Activated CD4-positive, alpha-beta T cell treated with anti-CD3 and anti-CD28 coated beads, Interleukin-2, amount 10 ng/mL, durations not matched to agents 7 days and 5 days (primary cell): Measurements from ENCODE around the gene MYT1. TPM values are rescaled to one million over a fixed set of nuclear protein-coding genes. Genes with fewer than 3 reads are reported as not detected.
"Not testable (repeated sequence)": the region's sequence is repeated elsewhere in the genome, so short reads cannot be mapped to it uniquely, and the experiment has no call there.

Source experiments
- CTCF ChIA-PET: fragments of 350-600 bp; sonication (Branson Sonifier 250); formaldehyde crosslinking; loops from one replicate; lab custom pipeline; 2021; ENCODE audit warnings: antibody characterized with exemption; lab: Charles Lee
- POLR2A ChIA-PET: fragments of 350-600 bp; sonication (Branson Sonifier 250); formaldehyde crosslinking; loops from one replicate; lab custom pipeline; 2021; ENCODE audit warnings: antibody characterized with exemption; lab: Charles Lee
- DNase-seq: peaks from one replicate; pipeline ENCODE4 v3.0.0-alpha.2; 2020
- H3K27ac Mint-ChIP-seq: one replicate; pipeline ENCODE4 v1.8.0; 2021; ENCODE audit warnings: mild to moderate bottlenecking, moderate library complexity, mixed read lengths
- H3K27me3 Mint-ChIP-seq: one replicate; pipeline ENCODE4 v1.8.0; 2021; ENCODE audit warnings: mixed read lengths
- H3K36me3 Mint-ChIP-seq: one replicate; pipeline ENCODE4 v1.8.0; 2021; ENCODE audit warnings: low read depth, mixed read lengths
- H3K4me1 Mint-ChIP-seq: one replicate; pipeline ENCODE4 v1.8.0; 2021; ENCODE audit warnings: mixed read lengths
- H3K4me3 Mint-ChIP-seq: one replicate; pipeline ENCODE4 v1.8.0; 2021; ENCODE audit warnings: mild to moderate bottlenecking, moderate library complexity, mixed read lengths
- H3K9me3 Mint-ChIP-seq: one replicate; pipeline ENCODE4 v1.8.0; 2021; ENCODE audit warnings: mixed read lengths
- total RNA-seq, 2 experiments: library from RNA; stranded (reverse); gene quantifications; one replicate each; pipeline ENCODE4 v1.2.3, GENCODE V29; 2021

MYT1 gene
- total RNA-seq, 2 experiments from 2014 or later, result not detected

- Mint-ChIP-seq H3K4me1 (peaks cover 17% of the 10 kb centered on the region), H3K27me3 (no peaks in the 10 kb centered on the region), H3K36me3 (no peaks in the 10 kb centered on the region), H3K9me3 (peaks cover 2% of the 10 kb centered on the region), H3K4me3 (no peak overlapping the region), H3K27ac (no peak overlapping the region)
- no peak for DNase-seq
- CTCF ChIA-PET, result interaction anchor here (1.4 kb wide), 1 partner anchor 100 kb away, joined by 5 read pairs; no protein-coding TSS in a partner anchor
- POLR2A ChIA-PET, result no interaction called here
Observed at GRCh38 chr20:64186071-64186598, 21.9 kb downstream of the MYT1 start.

GRCh38 chr20:64187213-64187612 lies 23.0 kb downstream of the MYT1 start:
- H3K36me3 Mint-ChIP-seq, H3K27me3 Mint-ChIP-seq, H3K4me3 Mint-ChIP-seq, H3K9me3 Mint-ChIP-seq, DNase-seq, CTCF ChIA-PET, POLR2A ChIA-PET, H3K27ac Mint-ChIP-seq: not testable (repeated sequence)
- peaks cover 13% of the 10 kb centered on the region for H3K4me1 Mint-ChIP-seq

GRCh38 chr20:64188091-64188490 lies 23.8 kb downstream of the MYT1 start:
- H3K27me3 Mint-ChIP-seq, result peaks cover 3% of the 10 kb centered on the region
- H3K36me3 Mint-ChIP-seq, result no peaks in the 10 kb centered on the region
- no peak overlapping the region for H3K27ac Mint-ChIP-seq
- POLR2A ChIA-PET, result no interaction called here
- no peak overlapping the region for H3K4me3 Mint-ChIP-seq
- peaks cover 15% of the 10 kb centered on the region for H3K4me1 Mint-ChIP-seq
- CTCF ChIA-PET, result no interaction called here
- H3K9me3 Mint-ChIP-seq, result peaks cover 2% of the 10 kb centered on the region
- no peak for DNase-seq

- no peak overlapping the region for H3K4me3 Mint-ChIP-seq
Observed at GRCh38 chr20:64188682-64189529, 24.7 kb downstream of the MYT1 start.

GRCh38 chr20:64189530-64189966 lies 25.3 kb downstream of the MYT1 start:
- peaks cover 15% of the 10 kb centered on the region for H3K4me1 Mint-ChIP-seq
- no peak overlapping the region for H3K27ac Mint-ChIP-seq
- H3K9me3 Mint-ChIP-seq, result peaks cover 2% of the 10 kb centered on the region
- no peak overlapping the region for H3K4me3 Mint-ChIP-seq
- H3K36me3 Mint-ChIP-seq, result no peaks in the 10 kb centered on the region
- POLR2A ChIA-PET, result no interaction called here
- H3K27me3 Mint-ChIP-seq, result peaks cover 3% of the 10 kb centered on the region
- CTCF ChIA-PET, result no interaction called here
- DNase-seq, result no peak

More at GRCh38 chr20:64188682-64189529, 24.7 kb downstream of the MYT1 start:
- H3K9me3 Mint-ChIP-seq, result peaks cover 2% of the 10 kb centered on the region
- H3K27ac Mint-ChIP-seq, result no peak overlapping the region
- no peak for DNase-seq
- H3K36me3 Mint-ChIP-seq, result no peaks in the 10 kb centered on the region
- H3K4me1 Mint-ChIP-seq, result peaks cover 18% of the 10 kb centered on the region
- ChIA-PET POLR2A (no interaction called here), CTCF (no interaction called here)
- peaks cover 3% of the 10 kb centered on the region for H3K27me3 Mint-ChIP-seq

- CTCF ChIA-PET, result no interaction called here
- H3K4me3 Mint-ChIP-seq, result no peak overlapping the region
- no peak overlapping the region for H3K27ac Mint-ChIP-seq
- peaks cover 11% of the 10 kb centered on the region for H3K4me1 Mint-ChIP-seq
- H3K9me3 Mint-ChIP-seq, result peaks cover 2% of the 10 kb centered on the region
- peaks cover 3% of the 10 kb centered on the region for H3K27me3 Mint-ChIP-seq
- POLR2A ChIA-PET, result no interaction called here
- no peak for DNase-seq
- no peaks in the 10 kb centered on the region for H3K36me3 Mint-ChIP-seq
Observed at GRCh38 chr20:64189986-64190385, 25.7 kb downstream of the MYT1 start.

- CTCF ChIA-PET, result no interaction called here
- Mint-ChIP-seq H3K36me3 (no peaks in the 10 kb centered on the region), H3K27ac (no peak overlapping the region)
Observed at GRCh38 chr20:64191002-64191401, 26.8 kb downstream of the MYT1 start.

GRCh38 chr20:64192406-64192805 lies 28.2 kb downstream of the MYT1 start:
- no peak for DNase-seq
- H3K4me3 Mint-ChIP-seq, result no peak overlapping the region
- no peaks in the 10 kb centered on the region for H3K36me3 Mint-ChIP-seq
- H3K9me3 Mint-ChIP-seq, result no peaks in the 10 kb centered on the region
- peaks cover 4% of the 10 kb centered on the region for H3K4me1 Mint-ChIP-seq
- H3K27ac Mint-ChIP-seq, result no peak overlapping the region
- peaks cover 3% of the 10 kb centered on the region for H3K27me3 Mint-ChIP-seq
- ChIA-PET CTCF (interaction anchor here (2.3 kb wide), 1 partner anchor 8 kb away, joined by 7 read pairs; no protein-coding TSS in a partner anchor), POLR2A (no interaction called here)

More at GRCh38 chr20:64191002-64191401, 26.8 kb downstream of the MYT1 start:
- Mint-ChIP-seq H3K9me3 (no peaks in the 10 kb centered on the region), H3K4me1 (peaks cover 4% of the 10 kb centered on the region), H3K4me3 (no peak overlapping the region), H3K27me3 (peaks cover 3% of the 10 kb centered on the region)
- no peak for DNase-seq
- POLR2A ChIA-PET, result no interaction called here

- H3K36me3 Mint-ChIP-seq, result no peaks in the 10 kb centered on the region
- ChIA-PET CTCF (interaction anchor here (2.3 kb wide), 1 partner anchor 9 kb away, joined by 7 read pairs; no protein-coding TSS in a partner anchor), POLR2A (no interaction called here)
- peaks cover 3% of the 10 kb centered on the region for H3K27me3 Mint-ChIP-seq
- no peak overlapping the region for H3K27ac Mint-ChIP-seq
- H3K4me1 Mint-ChIP-seq, result peaks cover 4% of the 10 kb centered on the region
- no peaks in the 10 kb centered on the region for H3K9me3 Mint-ChIP-seq
- DNase-seq, result no peak
- H3K4me3 Mint-ChIP-seq, result no peak overlapping the region
Observed at GRCh38 chr20:64193058-64193457, 28.8 kb downstream of the MYT1 start.

- ChIA-PET CTCF (interaction anchor here (1.2 to 2.3 kb wide), 4 partner anchors 8 to 92 kb away, joined by 3 to 7 read pairs (median 6); no protein-coding TSS in a partner anchor), POLR2A (no interaction called here)
- Mint-ChIP-seq H3K36me3 (no peaks in the 10 kb centered on the region), H3K27ac (no peak overlapping the region), H3K27me3 (peaks cover 3% of the 10 kb centered on the region), H3K4me3 (no peak overlapping the region), H3K9me3 (no peaks in the 10 kb centered on the region), H3K4me1 (peaks cover 4% of the 10 kb centered on the region)
- DNase-seq, result no peak
Observed at GRCh38 chr20:64194269-64194668, 30.0 kb downstream of the MYT1 start.

GRCh38 chr20:64196309-64196708 lies 32.1 kb downstream of the MYT1 start:
- no peak overlapping the region for H3K27ac Mint-ChIP-seq
- POLR2A ChIA-PET, result no interaction called here
- no peak for DNase-seq
- H3K9me3 Mint-ChIP-seq, result no peaks in the 10 kb centered on the region
- no peak overlapping the region for H3K4me3 Mint-ChIP-seq
- peaks cover 3% of the 10 kb centered on the region for H3K27me3 Mint-ChIP-seq
- no peaks in the 10 kb centered on the region for H3K36me3 Mint-ChIP-seq
- CTCF ChIA-PET, result interaction anchor here (0.6 to 1.5 kb wide), 2 partner anchors 15 to 1613 kb away, joined by 3 read pairs; no protein-coding TSS in a partner anchor
- peaks cover 4% of the 10 kb centered on the region for H3K4me1 Mint-ChIP-seq

GRCh38 chr20:64196847-64197306 lies 32.6 kb downstream of the MYT1 start:
- Mint-ChIP-seq H3K27me3 (no peaks in the 10 kb centered on the region), H3K4me3 (no peak overlapping the region), H3K36me3 (no peaks in the 10 kb centered on the region), H3K4me1 (peaks cover 4% of the 10 kb centered on the region), H3K9me3 (no peaks in the 10 kb centered on the region), H3K27ac (no peak overlapping the region)
- CTCF ChIA-PET, result interaction anchor here (1.5 kb wide), 1 partner anchor 15 kb away, joined by 3 read pairs; no protein-coding TSS in a partner anchor
- no peak for DNase-seq
- POLR2A ChIA-PET, result no interaction called here

- no peak overlapping the region for H3K27ac Mint-ChIP-seq
- no peaks in the 10 kb centered on the region for H3K36me3 Mint-ChIP-seq
- H3K9me3 Mint-ChIP-seq, result no peaks in the 10 kb centered on the region
- ChIA-PET CTCF (no interaction called here), POLR2A (no interaction called here)
- DNase-seq, result no peak
- no peaks in the 10 kb centered on the region for H3K27me3 Mint-ChIP-seq
- H3K4me1 Mint-ChIP-seq, result no peaks in the 10 kb centered on the region
- no peak overlapping the region for H3K4me3 Mint-ChIP-seq
Observed at GRCh38 chr20:64198347-64198746, 34.1 kb downstream of the MYT1 start.
